Measurements from ENCODE around the gene FOXJ2.

- TF ChIP-seq EZH2 (IDR thresholded peaks at IDR 0.05) (no peak), CTCF (IDR thresholded peaks at IDR 0.05) (no peak)
Observed at GRCh38 chr12:7989827-7990491, 42.6 kb upstream of the FOXJ2 start.

Data from neural progenitor cell (in vitro differentiated cells).